Measurements from ENCODE around the gene KLHL29.

KLHL29 gene

GRCh38 chr2:23705771-23706612 lies 321.0 kb downstream of the KLHL29 start:
- DNase-seq (ENCODE audit: low read depth), result no peak
- no peak overlapping the region for H3K4me3 ChIP-seq (ENCODE audit: low read depth, low read length)
- in situ Hi-C loops (cut with HindIII; ENCODE audit: low sequenced_read_pairs), result no loop called here
- TF ChIP-seq, protein P1, sequence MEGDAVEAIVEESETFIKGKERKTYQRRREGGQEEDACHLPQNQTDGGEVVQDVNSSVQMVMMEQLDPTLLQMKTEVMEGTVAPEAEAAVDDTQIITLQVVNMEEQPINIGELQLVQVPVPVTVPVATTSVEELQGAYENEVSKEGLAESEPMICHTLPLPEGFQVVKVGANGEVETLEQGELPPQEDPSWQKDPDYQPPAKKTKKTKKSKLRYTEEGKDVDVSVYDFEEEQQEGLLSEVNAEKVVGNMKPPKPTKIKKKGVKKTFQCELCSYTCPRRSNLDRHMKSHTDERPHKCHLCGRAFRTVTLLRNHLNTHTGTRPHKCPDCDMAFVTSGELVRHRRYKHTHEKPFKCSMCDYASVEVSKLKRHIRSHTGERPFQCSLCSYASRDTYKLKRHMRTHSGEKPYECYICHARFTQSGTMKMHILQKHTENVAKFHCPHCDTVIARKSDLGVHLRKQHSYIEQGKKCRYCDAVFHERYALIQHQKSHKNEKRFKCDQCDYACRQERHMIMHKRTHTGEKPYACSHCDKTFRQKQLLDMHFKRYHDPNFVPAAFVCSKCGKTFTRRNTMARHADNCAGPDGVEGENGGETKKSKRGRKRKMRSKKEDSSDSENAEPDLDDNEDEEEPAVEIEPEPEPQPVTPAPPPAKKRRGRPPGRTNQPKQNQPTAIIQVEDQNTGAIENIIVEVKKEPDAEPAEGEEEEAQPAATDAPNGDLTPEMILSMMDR (IDR thresholded peaks at IDR 0.05; ENCODE audit: low read depth, low read length, missing control alignments), result no peak

DNA sequence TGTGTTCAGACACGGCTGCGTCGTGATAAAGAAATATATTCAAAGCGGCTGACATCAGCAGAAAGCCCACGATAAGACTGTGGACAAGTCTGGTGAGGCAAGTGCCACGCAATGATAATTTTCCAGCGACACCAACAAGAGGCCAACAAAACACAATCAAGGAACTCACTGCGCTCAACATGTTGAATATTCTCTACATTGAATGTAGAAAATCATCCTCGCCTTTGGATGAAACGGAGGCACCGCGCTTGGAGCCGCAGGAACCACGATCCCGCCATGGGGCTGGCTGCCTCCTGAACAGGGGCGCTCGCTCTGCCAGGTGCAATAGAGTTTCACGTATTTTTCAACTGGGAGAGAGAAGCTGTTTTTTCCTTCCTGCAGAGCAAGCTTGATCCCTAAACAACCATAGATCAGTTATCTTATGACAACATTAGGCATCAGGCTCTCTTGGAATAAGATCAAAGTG lies 321.7 kb downstream of the KLHL29 start:
- DNase-seq (ENCODE audit: low read depth), result no peak
- H3K4me3 ChIP-seq (ENCODE audit: low read depth, low read length), result no peak overlapping the region
- TF ChIP-seq, protein P1 (IDR thresholded peaks at IDR 0.05; ENCODE audit: low read depth, low read length, missing control alignments), result no peak
- in situ Hi-C loops (cut with HindIII; ENCODE audit: low sequenced_read_pairs), result no loop called here

DNA sequence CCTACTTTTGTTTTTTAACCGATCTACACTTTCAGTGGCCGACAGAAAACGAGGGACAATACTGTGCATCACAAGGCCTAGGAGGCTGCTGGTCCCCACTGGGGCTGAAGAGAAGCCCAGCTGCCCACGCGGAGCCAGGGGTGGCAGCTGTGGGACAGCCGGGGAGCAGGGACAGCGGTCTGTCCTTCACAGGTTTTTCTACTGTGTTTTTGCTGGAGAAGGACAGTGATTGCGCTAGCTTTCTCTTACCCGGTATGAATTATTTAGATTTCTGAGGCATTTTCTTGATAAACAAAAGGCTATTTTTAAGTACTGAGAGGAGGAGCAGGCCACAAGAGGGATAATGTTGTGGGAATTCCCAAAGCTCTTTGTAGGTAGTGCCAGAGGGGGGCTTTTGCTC lies 322.1 kb downstream of the KLHL29 start:
- DNase-seq (ENCODE audit: low read depth), result no peak
- in situ Hi-C loops (cut with HindIII; ENCODE audit: low sequenced_read_pairs), result no loop called here
- TF ChIP-seq, protein P1 (IDR thresholded peaks at IDR 0.05; ENCODE audit: low read depth, low read length, missing control alignments), result no peak
- no peak overlapping the region for H3K4me3 ChIP-seq (ENCODE audit: low read depth, low read length)

DNA sequence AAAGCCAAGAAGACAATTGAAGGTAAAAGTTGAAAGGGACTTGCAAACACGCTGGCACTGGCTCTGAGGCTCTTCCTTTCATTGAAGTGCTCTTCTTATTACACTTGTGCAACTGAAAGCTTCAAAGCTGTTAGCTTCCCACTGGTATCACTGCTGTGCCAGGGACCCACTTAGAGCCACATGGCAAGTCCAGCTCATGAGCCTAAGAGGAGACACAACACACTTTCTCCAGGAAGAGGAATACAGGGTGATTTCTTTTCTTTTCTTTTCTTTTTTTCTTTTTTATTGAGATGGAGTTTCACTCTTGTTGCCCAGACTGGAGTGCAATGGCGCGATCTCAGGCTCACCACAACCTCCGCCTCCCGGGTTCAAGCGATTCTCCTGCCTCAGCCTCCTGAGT lies 323.8 kb downstream of the KLHL29 start:
- in situ Hi-C loops (cut with HindIII; ENCODE audit: low sequenced_read_pairs), result no loop called here
- DNase-seq (ENCODE audit: low read depth), result no peak
- TF ChIP-seq, protein P1 (IDR thresholded peaks at IDR 0.05; ENCODE audit: low read depth, low read length, missing control alignments), result no peak

GRCh38 chr2:23709311-23709710 lies 324.3 kb downstream of the KLHL29 start:
- in situ Hi-C loops (cut with HindIII; ENCODE audit: low sequenced_read_pairs), result no loop called here
- TF ChIP-seq, protein P1 (IDR thresholded peaks at IDR 0.05; ENCODE audit: low read depth, low read length, missing control alignments), result no peak
- H3K4me3 ChIP-seq (ENCODE audit: low read depth, low read length), result no peak overlapping the region
- DNase-seq (ENCODE audit: low read depth), result no peak

More for the DNA sequence above, 323.8 kb downstream of the KLHL29 start:
- no peak overlapping the region for H3K4me3 ChIP-seq (ENCODE audit: low read depth, low read length)

DNA sequence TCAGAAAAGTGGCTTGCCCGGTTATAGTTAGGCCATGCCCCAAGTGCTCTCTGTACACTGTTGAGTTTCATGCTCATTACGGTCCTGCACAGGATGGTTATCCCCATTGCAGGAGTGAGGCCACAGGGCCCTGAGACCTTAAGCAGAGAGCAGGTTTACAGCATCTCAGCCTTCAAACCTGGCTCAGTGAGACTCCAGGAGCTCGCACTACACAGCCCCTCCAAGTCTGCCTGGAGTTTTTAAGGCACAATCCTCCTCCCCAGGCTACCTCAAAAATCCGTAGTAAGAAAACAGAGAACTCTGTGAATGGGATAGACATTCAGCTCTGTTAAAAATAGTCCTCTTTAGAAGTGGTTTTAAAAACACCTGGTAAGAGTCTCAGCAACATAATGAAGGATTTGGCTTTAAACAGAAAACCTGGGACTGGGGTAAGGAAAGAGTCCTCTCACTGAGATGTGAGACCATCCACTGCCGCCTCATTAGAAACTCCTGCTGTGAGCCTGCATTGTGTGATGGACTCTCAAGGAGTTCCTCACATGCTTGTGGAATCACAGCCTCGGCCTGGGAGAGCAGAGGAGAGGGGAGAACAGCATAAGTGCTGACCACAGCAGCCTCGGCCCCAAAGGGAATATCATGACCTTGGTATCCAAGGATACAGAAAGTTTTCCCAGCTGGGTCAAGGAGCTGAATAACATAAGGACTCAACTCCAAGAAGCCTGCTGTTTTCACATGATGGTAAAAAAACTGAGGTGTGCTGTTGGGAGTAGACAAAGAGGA lies 327.2 kb downstream of the KLHL29 start:
- in situ Hi-C loops (cut with HindIII; ENCODE audit: low sequenced_read_pairs), result no loop called here
- TF ChIP-seq, protein P1 (IDR thresholded peaks at IDR 0.05; ENCODE audit: low read depth, low read length, missing control alignments), result no peak
- DNase-seq (ENCODE audit: low read depth), result peak; percentile 97
- no peak overlapping the region for H3K4me3 ChIP-seq (ENCODE audit: low read depth, low read length)
